ENCODE results near the gene CDK5RAP2. TPM values are rescaled to one million over a fixed set of nuclear protein-coding genes. Genes with fewer than 3 reads are reported as not detected.

Gene CDK5RAP2
- total RNA-seq, result 31.6 TPM

GRCh38 chr9:120580051-120580896, at the start of gene CDK5RAP2:
TSS of gene CDK5RAP2 (minus strand) at chr9:120580167. CDS start at chr9:120579978, 189 bp downstream.
- ATAC-seq, result peak; percentile 98

GRCh38 chr9:120628925-120629497, 49.0 kb upstream of the CDK5RAP2 start:
- peak; percentile 94 for ATAC-seq

GRCh38 chr9:120628207-120628924, 48.4 kb upstream of the CDK5RAP2 start:
- ATAC-seq, result no peak

- ATAC-seq, result no peak
These were observed 47.1 kb upstream of the CDK5RAP2 start for GRCh38 chr9:120627073-120627472.

GRCh38 chr9:120626512-120626911, 46.5 kb upstream of the CDK5RAP2 start:
- ATAC-seq, result no peak

- ATAC-seq, result peak; percentile 68
These were observed 45.3 kb upstream of the CDK5RAP2 start for GRCh38 chr9:120625222-120625621.

- ATAC-seq, result no peak
These were observed 42.8 kb upstream of the CDK5RAP2 start for GRCh38 chr9:120622790-120623189.

GRCh38 chr9:120621941-120622340, 42.0 kb upstream of the CDK5RAP2 start:
- no peak for ATAC-seq

GRCh38 chr9:120619751-120620655, 40.0 kb upstream of the CDK5RAP2 start:
- peak; percentile 86 for ATAC-seq

- ATAC-seq, result no peak
These were observed 37.3 kb upstream of the CDK5RAP2 start for GRCh38 chr9:120616966-120617935.

- no peak for ATAC-seq
These were observed 32.3 kb upstream of the CDK5RAP2 start for GRCh38 chr9:120612218-120612617.

- ATAC-seq, result no peak
These were observed 31.7 kb upstream of the CDK5RAP2 start for GRCh38 chr9:120611690-120612068.

- ATAC-seq, result no peak
These were observed 31.2 kb upstream of the CDK5RAP2 start for GRCh38 chr9:120610975-120611689.

- ATAC-seq, result no peak
These were observed 29.7 kb upstream of the CDK5RAP2 start for GRCh38 chr9:120609636-120610035.

- ATAC-seq, result no peak
These were observed 28.5 kb upstream of the CDK5RAP2 start for GRCh38 chr9:120608421-120608820.

- no peak for ATAC-seq
These were observed 23.6 kb upstream of the CDK5RAP2 start for GRCh38 chr9:120603591-120603990.

GRCh38 chr9:120603010-120603409, 23.0 kb upstream of the CDK5RAP2 start:
- ATAC-seq, result no peak

GRCh38 chr9:120593955-120594277, 13.9 kb upstream of the CDK5RAP2 start:
- ATAC-seq, result no peak

- ATAC-seq, result no peak
These were observed 13.4 kb upstream of the CDK5RAP2 start for GRCh38 chr9:120593250-120593954.

- ATAC-seq, result no peak
These were observed 12.2 kb upstream of the CDK5RAP2 start for GRCh38 chr9:120592210-120592609.

Measured in esophagus mucosa (tissue), 1 donor.